HEK293 (cell line): ENCODE results near the gene PGP.

ENCODE experiments used
- CTCF ChIA-PET: fragments of 350-600 bp; formaldehyde crosslinking; extraction: SDS; loops from one replicate; lab custom pipeline; 2021; ENCODE audit warnings: antibody characterized with exemption; lab: Yijun Ruan, JAX
- POLR2A ChIA-PET: fragments of 300-600 bp; formaldehyde crosslinking; extraction: SDS; loops from one replicate; lab custom pipeline; 2020; ENCODE audit warnings: antibody characterized with exemption, inconsistent platforms; lab: Yijun Ruan, JAX
- H3K27ac ChIP-seq: fragments of 200-500 bp; sonication (Bioruptor generic); 2 replicates; pipeline ENCODE4 v1.5.1; 2014; ENCODE audit warnings: low read depth, low read length, control low read depth, inconsistent platforms; ENCODE audit errors: extremely low read depth
- H3K36me3 ChIP-seq, 2 experiments: fragments of 200-500 bp in 1 of 2; sonication (Bioruptor generic) in 1 of 2; 1 replicate in 1 of 2; 2 replicates in 1 of 2; pipeline ENCODE4 v1.5.1; 2014 to 2017; ENCODE audit warnings: inconsistent platforms in 2 of 2, low read length in 2 of 2; ENCODE audit not compliant: control insufficient read depth in 2 of 2, insufficient read depth in 1 of 2
- H3K4me1 ChIP-seq: fragments of 200-500 bp; sonication (Bioruptor generic); 2 replicates; pipeline ENCODE4 v1.5.1; 2014; ENCODE audit warnings: mild to moderate bottlenecking, low read length, inconsistent platforms; ENCODE audit not compliant: control insufficient read depth, insufficient read depth
- H3K4me3 ChIP-seq: 2 replicates; pipeline ENCODE4 v1.5.1; 2011; ENCODE audit warnings: low read depth, mild to moderate bottlenecking, control low read depth, low read length, moderate library complexity
- H3K9me3 ChIP-seq: fragments of 200-500 bp; sonication (Bioruptor generic); 2 replicates; pipeline ENCODE4 v1.5.1; 2014; ENCODE audit warnings: low read depth, low read length, inconsistent platforms; ENCODE audit not compliant: control insufficient read depth, insufficient read depth
- BCL11B ChIP-seq: fragments of 450-650 bp; formaldehyde crosslinking; IDR thresholded peaks from 2 replicates; pipeline ENCODE4 v1.5.1; 2016; ENCODE audit warnings: low read depth, missing biosample characterization, missing genetic modification characterization
- FEZF1 ChIP-seq: fragments of 450-650 bp; formaldehyde crosslinking; IDR thresholded peaks from 2 replicates; pipeline ENCODE4 v1.5.1; 2016; ENCODE audit warnings: missing biosample characterization, missing genetic modification characterization
- IKZF3 ChIP-seq: fragments of 450-650 bp; IDR thresholded peaks from 2 replicates; pipeline ENCODE4 v1.5.0; 2018; ENCODE audit warnings: missing biosample characterization, mild to moderate bottlenecking, missing genetic modification characterization, moderate library complexity
- KLF16 ChIP-seq: fragments of 450-650 bp; formaldehyde crosslinking; IDR thresholded peaks from 2 replicates; pipeline ENCODE4 v1.5.1; 2017; ENCODE audit warnings: missing biosample characterization, missing genetic modification characterization
- KLF7 ChIP-seq: fragments of 450-650 bp; formaldehyde crosslinking; IDR thresholded peaks from 2 replicates; pipeline ENCODE4 v1.5.1; 2016; ENCODE audit warnings: missing biosample characterization, missing genetic modification characterization, borderline replicate concordance
- KLF8 ChIP-seq: fragments of 450-650 bp; formaldehyde crosslinking; IDR thresholded peaks from 2 replicates; pipeline ENCODE4 v1.5.1; 2016; ENCODE audit warnings: missing biosample characterization, missing genetic modification characterization
- PRDM1 ChIP-seq: fragments of 450-650 bp; formaldehyde crosslinking; IDR thresholded peaks from 2 replicates; pipeline ENCODE4; 2016; ENCODE audit warnings: missing biosample characterization, missing genetic modification characterization
- ZBTB17 ChIP-seq: fragments of 450-650 bp; formaldehyde crosslinking; IDR thresholded peaks from 2 replicates; pipeline ENCODE4 v1.5.1; 2016; ENCODE audit warnings: missing biosample characterization, missing genetic modification characterization
- ZBTB20 ChIP-seq: fragments of 450-650 bp; formaldehyde crosslinking; IDR thresholded peaks from 2 replicates; pipeline ENCODE4 v1.5.1; 2016; ENCODE audit warnings: missing biosample characterization, missing genetic modification characterization
- ZNF146 ChIP-seq: fragments of 450-650 bp; formaldehyde crosslinking; IDR thresholded peaks from 2 replicates; pipeline ENCODE4 v1.5.1; 2016; ENCODE audit warnings: missing biosample characterization, missing genetic modification characterization
- ZNF174 ChIP-seq: fragments of 450-650 bp; formaldehyde crosslinking; IDR thresholded peaks from 2 replicates; pipeline ENCODE4 v1.5.0; 2017; ENCODE audit warnings: missing biosample characterization, mild to moderate bottlenecking, missing genetic modification characterization
- ZNF175 ChIP-seq: fragments of 450-650 bp; formaldehyde crosslinking; IDR thresholded peaks from 2 replicates; pipeline ENCODE4 v1.5.1; 2016; ENCODE audit warnings: missing biosample characterization, missing genetic modification characterization
- ZNF223 ChIP-seq: fragments of 450-650 bp; formaldehyde crosslinking; IDR thresholded peaks from 2 replicates; pipeline ENCODE4 v1.5.1; 2016; ENCODE audit warnings: missing biosample characterization, missing genetic modification characterization
- ZNF239 ChIP-seq: fragments of 450-650 bp; formaldehyde crosslinking; IDR thresholded peaks from 2 replicates; pipeline ENCODE4 v1.5.1; 2016; ENCODE audit warnings: missing biosample characterization, missing genetic modification characterization
- ZNF248 ChIP-seq: fragments of 450-650 bp; formaldehyde crosslinking; IDR thresholded peaks from 2 replicates; pipeline ENCODE4 v1.5.1; 2017; ENCODE audit warnings: missing biosample characterization, missing genetic modification characterization
- ZNF366 ChIP-seq: fragments of 450-650 bp; formaldehyde crosslinking; conservative IDR thresholded peaks from 2 replicates; pipeline ENCODE4 v1.5.1; 2016; ENCODE audit warnings: missing biosample characterization, missing genetic modification characterization
- ZNF416 ChIP-seq: fragments of 450-650 bp; formaldehyde crosslinking; IDR thresholded peaks from 2 replicates; pipeline ENCODE4 v1.5.1; 2016; ENCODE audit warnings: missing biosample characterization, missing genetic modification characterization
- ZNF433 ChIP-seq: fragments of 450-650 bp; formaldehyde crosslinking; IDR thresholded peaks from 2 replicates; pipeline ENCODE4 v1.5.1; 2016; ENCODE audit warnings: missing biosample characterization, missing genetic modification characterization, low read depth
- ZNF48 ChIP-seq: fragments of 450-650 bp; formaldehyde crosslinking; IDR thresholded peaks from 2 replicates; pipeline ENCODE4 v1.5.1; 2016; ENCODE audit warnings: missing biosample characterization, missing genetic modification characterization
- ZNF521 ChIP-seq: fragments of 450-650 bp; formaldehyde crosslinking; IDR thresholded peaks from 2 replicates; pipeline ENCODE4 v1.5.1; 2017; ENCODE audit warnings: missing biosample characterization, mild to moderate bottlenecking, missing genetic modification characterization
- ZNF544 ChIP-seq: fragments of 450-650 bp; formaldehyde crosslinking; IDR thresholded peaks from 2 replicates; pipeline ENCODE4 v1.5.0; 2017; ENCODE audit warnings: missing biosample characterization, missing genetic modification characterization
- ZNF548 ChIP-seq: fragments of 450-650 bp; formaldehyde crosslinking; IDR thresholded peaks from 2 replicates; pipeline ENCODE4 v1.5.1; 2016; ENCODE audit warnings: missing biosample characterization, missing genetic modification characterization
- ZNF596 ChIP-seq: fragments of 450-650 bp; IDR thresholded peaks from 2 replicates; pipeline ENCODE4 v1.5.0; 2018; ENCODE audit warnings: missing biosample characterization, mild to moderate bottlenecking, missing genetic modification characterization, moderate library complexity
- ZNF600 ChIP-seq: fragments of 450-650 bp; formaldehyde crosslinking; IDR thresholded peaks from 2 replicates; pipeline ENCODE4 v1.5.1; 2016; ENCODE audit warnings: missing biosample characterization, missing genetic modification characterization
- ZNF660 ChIP-seq: fragments of 450-650 bp; IDR thresholded peaks from 2 replicates; pipeline ENCODE4 v1.5.1; 2018; ENCODE audit warnings: missing biosample characterization, mild to moderate bottlenecking, missing genetic modification characterization
- ZNF776 ChIP-seq: fragments of 450-650 bp; formaldehyde crosslinking; IDR thresholded peaks from 2 replicates; pipeline ENCODE4 v1.5.0; 2017; ENCODE audit warnings: missing biosample characterization, missing genetic modification characterization, borderline replicate concordance
- ZNF792 ChIP-seq: fragments of 450-650 bp; formaldehyde crosslinking; IDR thresholded peaks from 2 replicates; pipeline ENCODE4 v1.5.1; 2016; ENCODE audit warnings: missing biosample characterization, missing genetic modification characterization
- ZSCAN16 ChIP-seq: fragments of 450-650 bp; formaldehyde crosslinking; IDR thresholded peaks from 2 replicates; pipeline ENCODE4 v1.5.1; 2016; ENCODE audit warnings: missing biosample characterization, missing genetic modification characterization
- TF ChIP-seq, protein P1 (sequence below): fragments of 450-650 bp; formaldehyde crosslinking; IDR thresholded peaks from 2 replicates; pipeline ENCODE4 v1.5.1; 2017; ENCODE audit warnings: missing biosample characterization, missing genetic modification characterization
- TF ChIP-seq, protein P2 (sequence below): fragments of 450-650 bp; formaldehyde crosslinking; optimal IDR thresholded peaks from 2 replicates; pipeline ENCODE3; 2016; ENCODE audit warnings: missing biosample characterization, mild to moderate bottlenecking, missing genetic modification characterization
- TF ChIP-seq, protein P3 (sequence below): sonication (generic); formaldehyde crosslinking; IDR thresholded peaks from 2 replicates; pipeline ENCODE4 v1.8.1; 2022; ENCODE audit warnings: mild to moderate bottlenecking, moderate library complexity, missing genetic modification reagents
- TF ChIP-seq, protein P4 (sequence below): IDR thresholded peaks from 2 replicates; pipeline ENCODE4 v1.6.1; 2011; ENCODE audit warnings: mild to moderate bottlenecking, low read depth, low read length, borderline replicate concordance
- TF ChIP-seq, protein P5 (sequence below): fragments of 450-650 bp; formaldehyde crosslinking; IDR thresholded peaks from 2 replicates; pipeline ENCODE4 v1.5.1; 2016; ENCODE audit warnings: missing biosample characterization, missing genetic modification characterization

Gene PGP

DNA sequence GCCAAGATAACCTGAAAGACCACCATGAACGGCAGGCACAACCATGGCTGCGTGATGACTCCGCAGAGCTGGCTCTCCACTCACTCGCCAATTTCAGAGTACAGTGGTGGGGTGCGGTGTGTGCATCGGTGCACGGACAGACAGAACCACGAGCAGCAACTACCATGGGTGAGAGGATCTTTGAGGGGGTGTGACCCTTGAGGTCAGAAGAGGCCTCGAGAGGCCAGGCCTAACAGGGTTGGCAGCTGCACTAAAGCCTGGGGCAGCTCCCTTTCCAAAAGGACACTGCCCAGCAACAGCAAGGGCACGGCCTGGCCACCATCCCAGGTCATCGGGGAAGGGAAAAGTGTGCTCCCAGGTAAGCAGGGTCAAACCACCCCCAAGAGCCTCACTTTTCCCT is 38.7 kb upstream of the PGP start:
- no peaks in the 10 kb centered on the region for H3K9me3 ChIP-seq
- no peak overlapping the region for H3K4me3 ChIP-seq
- ChIA-PET CTCF (interaction anchor here (1.0 to 1.3 kb wide), 2 partner anchors 9 to 58 kb away, joined by 4 to 6 read pairs; no protein-coding TSS in a partner anchor), POLR2A (interaction anchor here (1.2 to 3.7 kb wide), 2 partner anchors 16 to 58 kb away, joined by 4 to 48 read pairs; partner anchors contain the start of gene DNASE1L2)
- TF ChIP-seq, protein P1, sequence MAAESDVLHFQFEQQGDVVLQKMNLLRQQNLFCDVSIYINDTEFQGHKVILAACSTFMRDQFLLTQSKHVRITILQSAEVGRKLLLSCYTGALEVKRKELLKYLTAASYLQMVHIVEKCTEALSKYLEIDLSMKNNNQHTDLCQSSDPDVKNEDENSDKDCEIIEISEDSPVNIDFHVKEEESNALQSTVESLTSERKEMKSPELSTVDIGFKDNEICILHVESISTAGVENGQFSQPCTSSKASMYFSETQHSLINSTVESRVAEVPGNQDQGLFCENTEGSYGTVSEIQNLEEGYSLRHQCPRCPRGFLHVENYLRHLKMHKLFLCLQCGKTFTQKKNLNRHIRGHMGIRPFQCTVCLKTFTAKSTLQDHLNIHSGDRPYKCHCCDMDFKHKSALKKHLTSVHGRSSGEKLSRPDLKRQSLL (tag by site-specific recombination), result no peak
- TF ChIP-seq BCL11B, result 0 out of 2 replicates have a peak, but pooled peaks have one; percentile 20
- peaks cover 7% of the 10 kb centered on the region for H3K4me1 ChIP-seq
- no peak overlapping the region for H3K27ac ChIP-seq
- peaks cover 41 to 70% of the 10 kb centered on the region in 2 experiments for H3K36me3 ChIP-seq

DNA sequence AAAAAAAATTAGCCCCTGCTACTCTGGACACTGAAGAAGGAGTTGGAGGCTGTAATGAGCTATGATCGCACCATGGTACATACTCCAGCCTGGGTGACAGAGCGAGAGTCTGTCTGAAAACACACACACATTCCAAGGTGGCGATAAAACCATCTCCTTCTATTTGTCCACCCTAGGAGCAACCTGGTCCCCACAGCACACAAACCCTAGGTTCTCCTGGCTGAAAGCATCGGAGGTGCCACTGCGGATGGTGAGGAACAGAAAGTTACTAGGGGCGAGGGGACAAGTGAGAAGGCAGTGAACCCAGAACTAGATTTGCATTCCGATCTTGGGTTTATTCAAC is 38.1 kb upstream of the PGP start:
- Histone ChIP-seq H3K4me3 (no peak overlapping the region), H3K4me1 (peaks cover 7% of the 10 kb centered on the region), H3K36me3 (peaks cover 44 to 64% of the 10 kb centered on the region in 2 experiments), H3K27ac (peak overlapping the region; percentile 28; the same call in 1 of the 2 replicates), H3K9me3 (no peaks in the 10 kb centered on the region)
- CTCF ChIA-PET, result interaction anchor here (0.6 to 1.9 kb wide), 5 partner anchors 10 to 249 kb away, joined by 3 to 14 read pairs (median 3); no protein-coding TSS in a partner anchor
- POLR2A ChIA-PET, result interaction anchor here (1.9 to 3.7 kb wide), 4 partner anchors 14 to 58 kb away, joined by 10 to 48 read pairs (median 14); partner anchors contain the start of gene DNASE1L2
- TF ChIP-seq PRDM1 (tag by site-specific recombination), result peak; percentile 83
- no peak for TF ChIP-seq ZNF48 (tag by site-specific recombination)
- TF ChIP-seq ZNF416, result no peak
- no peak for TF ChIP-seq ZNF544 (tag by site-specific recombination)
- TF ChIP-seq ZBTB20 (tag by site-specific recombination), result peak; percentile 17; the same call in 1 of the 2 replicates
- no peak for TF ChIP-seq ZNF660
- TF ChIP-seq ZNF174 (tag by site-specific recombination), result no peak
- TF ChIP-seq ZNF548 (tag by site-specific recombination), result no peak
- no peak for TF ChIP-seq ZNF776 (tag by site-specific recombination)
- TF ChIP-seq ZBTB17 (tag by site-specific recombination), result peak; percentile 41
- no peak for TF ChIP-seq FEZF1 (tag by site-specific recombination)
- TF ChIP-seq KLF7 (tag by site-specific recombination), result no peak
- TF ChIP-seq ZNF366 (tag by site-specific recombination), result peak; percentile 38; the same call in 1 of the 2 replicates
- no peak for TF ChIP-seq ZNF248 (tag by site-specific recombination)
- TF ChIP-seq KLF8, result 0 out of 2 replicates have a peak, but pooled peaks have one; percentile 11
- TF ChIP-seq ZNF146 (tag by site-specific recombination), result no peak
- TF ChIP-seq, protein P2, sequence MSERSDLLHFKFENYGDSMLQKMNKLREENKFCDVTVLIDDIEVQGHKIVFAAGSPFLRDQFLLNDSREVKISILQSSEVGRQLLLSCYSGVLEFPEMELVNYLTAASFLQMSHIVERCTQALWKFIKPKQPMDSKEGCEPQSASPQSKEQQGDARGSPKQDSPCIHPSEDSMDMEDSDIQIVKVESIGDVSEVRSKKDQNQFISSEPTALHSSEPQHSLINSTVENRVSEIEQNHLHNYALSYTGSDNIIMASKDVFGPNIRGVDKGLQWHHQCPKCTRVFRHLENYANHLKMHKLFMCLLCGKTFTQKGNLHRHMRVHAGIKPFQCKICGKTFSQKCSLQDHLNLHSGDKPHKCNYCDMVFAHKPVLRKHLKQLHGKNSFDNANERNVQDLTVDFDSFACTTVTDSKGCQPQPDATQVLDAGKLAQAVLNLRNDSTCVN (tag by site-specific recombination), result no peak
- TF ChIP-seq ZNF600 (tag by site-specific recombination), result peak; percentile 92
- TF ChIP-seq ZNF596 (tag by site-specific recombination), result no peak
- no peak for TF ChIP-seq ZNF239
- TF ChIP-seq ZNF175 (tag by site-specific recombination), result no peak
- TF ChIP-seq ZNF521 (tag by site-specific recombination), result no peak
- no peak for TF ChIP-seq KLF16 (tag by site-specific recombination)
- TF ChIP-seq IKZF3 (tag by site-specific recombination), result 0 out of 2 replicates have a peak, but pooled peaks have one; percentile 29
- TF ChIP-seq, protein P3, sequence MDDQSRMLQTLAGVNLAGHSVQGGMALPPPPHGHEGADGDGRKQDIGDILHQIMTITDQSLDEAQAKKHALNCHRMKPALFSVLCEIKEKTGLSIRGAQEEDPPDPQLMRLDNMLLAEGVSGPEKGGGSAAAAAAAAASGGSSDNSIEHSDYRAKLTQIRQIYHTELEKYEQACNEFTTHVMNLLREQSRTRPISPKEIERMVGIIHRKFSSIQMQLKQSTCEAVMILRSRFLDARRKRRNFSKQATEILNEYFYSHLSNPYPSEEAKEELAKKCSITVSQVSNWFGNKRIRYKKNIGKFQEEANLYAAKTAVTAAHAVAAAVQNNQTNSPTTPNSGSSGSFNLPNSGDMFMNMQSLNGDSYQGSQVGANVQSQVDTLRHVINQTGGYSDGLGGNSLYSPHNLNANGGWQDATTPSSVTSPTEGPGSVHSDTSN (CRISPR knock-in tag), result no peak
- TF ChIP-seq ZNF433, result no peak
- TF ChIP-seq, protein P4, sequence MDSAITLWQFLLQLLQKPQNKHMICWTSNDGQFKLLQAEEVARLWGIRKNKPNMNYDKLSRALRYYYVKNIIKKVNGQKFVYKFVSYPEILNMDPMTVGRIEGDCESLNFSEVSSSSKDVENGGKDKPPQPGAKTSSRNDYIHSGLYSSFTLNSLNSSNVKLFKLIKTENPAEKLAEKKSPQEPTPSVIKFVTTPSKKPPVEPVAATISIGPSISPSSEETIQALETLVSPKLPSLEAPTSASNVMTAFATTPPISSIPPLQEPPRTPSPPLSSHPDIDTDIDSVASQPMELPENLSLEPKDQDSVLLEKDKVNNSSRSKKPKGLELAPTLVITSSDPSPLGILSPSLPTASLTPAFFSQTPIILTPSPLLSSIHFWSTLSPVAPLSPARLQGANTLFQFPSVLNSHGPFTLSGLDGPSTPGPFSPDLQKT, result no peak
- TF ChIP-seq ZSCAN16 (tag by site-specific recombination), result no peak
- no peak for TF ChIP-seq ZNF792 (tag by site-specific recombination)
- no peak for TF ChIP-seq ZNF223 (tag by site-specific recombination)
- TF ChIP-seq, protein P5, sequence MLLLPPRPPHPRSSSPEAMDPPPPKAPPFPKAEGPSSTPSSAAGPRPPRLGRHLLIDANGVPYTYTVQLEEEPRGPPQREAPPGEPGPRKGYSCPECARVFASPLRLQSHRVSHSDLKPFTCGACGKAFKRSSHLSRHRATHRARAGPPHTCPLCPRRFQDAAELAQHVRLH (tag by site-specific recombination), result no peak
